ENCODE measurements around the gene FKBP3.

Gene FKBP3

GRCh38 chr14:45095143-45095542 is 39.1 kb downstream of the FKBP3 start:
- no peaks in the 10 kb centered on the region for H3K9me3 ChIP-seq (ENCODE audit: insufficient read depth, low read length)
- no peak overlapping the region for H3K4me2 ChIP-seq (ENCODE audit: low read depth, low read length, poor library complexity, severe bottlenecking)
- H3K4me3 ChIP-seq (ENCODE audit: insufficient read depth, low read length, poor library complexity, severe bottlenecking), result no peak overlapping the region
- H4K20me1 ChIP-seq (ENCODE audit: low read depth, low read length), result peaks cover 6% of the 10 kb centered on the region; the same call in 1 of the 2 replicates
- H3F3A ChIP-seq (ENCODE audit: insufficient read depth), result 0 out of 2 replicates have a peak, but pooled peaks cover 3% of the 10 kb centered on the region
- no peak for TF ChIP-seq EZH2phosphoT487 (conservative IDR thresholded peaks at IDR 0.05; ENCODE audit: low read length)
- H3K9ac ChIP-seq (ENCODE audit: low read length), result no peak overlapping the region
- H3K9me2 ChIP-seq (replicated peaks; ENCODE audit: insufficient read depth, low read length), result no peaks in the 10 kb centered on the region
- no peak overlapping the region for H2AFZ ChIP-seq (ENCODE audit: low read depth, low read length, severe bottlenecking)
- H3K36me3 ChIP-seq (ENCODE audit: low read length), result peaks cover 45% of the 10 kb centered on the region
- no peak overlapping the region for H3K27ac ChIP-seq (ENCODE audit: low read depth, low read length)
- no peaks in the 10 kb centered on the region for H3K27me3 ChIP-seq (ENCODE audit: low read length)
- peaks cover 64% of the 10 kb centered on the region for H3K79me2 ChIP-seq (ENCODE audit: insufficient read depth, low read length)

- Histone ChIP-seq H3K4me3 (ENCODE audit: insufficient read depth, low read length, poor library complexity, severe bottlenecking) (no peak overlapping the region), H3K27ac (ENCODE audit: low read depth, low read length) (no peak overlapping the region), H3K27me3 (ENCODE audit: low read length) (no peaks in the 10 kb centered on the region), H2AFZ (ENCODE audit: low read depth, low read length, severe bottlenecking) (no peak overlapping the region), H3K9me3 (ENCODE audit: insufficient read depth, low read length) (no peaks in the 10 kb centered on the region), H3F3A (ENCODE audit: insufficient read depth) (0 out of 2 replicates have a peak, but pooled peaks cover 3% of the 10 kb centered on the region), H3K9ac (ENCODE audit: low read length) (no peak overlapping the region), H3K4me2 (ENCODE audit: low read depth, low read length, poor library complexity, severe bottlenecking) (no peak overlapping the region), H3K9me2 (replicated peaks; ENCODE audit: insufficient read depth, low read length) (no peaks in the 10 kb centered on the region), H3K36me3 (ENCODE audit: low read length) (peaks cover 44% of the 10 kb centered on the region), H4K20me1 (ENCODE audit: low read depth, low read length) (peaks cover 10% of the 10 kb centered on the region; the same call in 1 of the 2 replicates), H3K79me2 (ENCODE audit: insufficient read depth, low read length) (peaks cover 73% of the 10 kb centered on the region)
- TF ChIP-seq EZH2phosphoT487 (conservative IDR thresholded peaks at IDR 0.05; ENCODE audit: low read length) (no peak), CTCF (IDR thresholded peaks at IDR 0.05; ENCODE audit: insufficient read depth, low read length, poor library complexity, severe bottlenecking) (no peak)
These were observed 40.0 kb downstream of the FKBP3 start for GRCh38 chr14:45094275-45094674.

- Histone ChIP-seq H3K79me2 (ENCODE audit: insufficient read depth, low read length) (peaks cover 94% of the 10 kb centered on the region), H3K9ac (ENCODE audit: low read length) (no peak overlapping the region), H2AFZ (ENCODE audit: low read depth, low read length, severe bottlenecking) (no peak overlapping the region), H3K4me2 (ENCODE audit: low read depth, low read length, poor library complexity, severe bottlenecking) (no peak overlapping the region), H3K27ac (ENCODE audit: low read depth, low read length) (no peak overlapping the region), H3K9me2 (replicated peaks; ENCODE audit: insufficient read depth, low read length) (no peaks in the 10 kb centered on the region), H3K4me3 (ENCODE audit: insufficient read depth, low read length, poor library complexity, severe bottlenecking) (no peak overlapping the region), H4K20me1 (ENCODE audit: low read depth, low read length) (peaks cover 14% of the 10 kb centered on the region; the same call in 1 of the 2 replicates), H3K27me3 (ENCODE audit: low read length) (no peaks in the 10 kb centered on the region), H3F3A (ENCODE audit: insufficient read depth) (0 out of 2 replicates have a peak, but pooled peaks cover 3% of the 10 kb centered on the region), H3K9me3 (ENCODE audit: insufficient read depth, low read length) (no peaks in the 10 kb centered on the region), H3K36me3 (ENCODE audit: low read length) (peaks cover 24% of the 10 kb centered on the region)
- TF ChIP-seq EZH2phosphoT487 (conservative IDR thresholded peaks at IDR 0.05; ENCODE audit: low read length) (no peak), CTCF (IDR thresholded peaks at IDR 0.05; ENCODE audit: insufficient read depth, low read length, poor library complexity, severe bottlenecking) (no peak)
These were observed 42.6 kb downstream of the FKBP3 start for GRCh38 chr14:45091710-45092109.

DNA sequence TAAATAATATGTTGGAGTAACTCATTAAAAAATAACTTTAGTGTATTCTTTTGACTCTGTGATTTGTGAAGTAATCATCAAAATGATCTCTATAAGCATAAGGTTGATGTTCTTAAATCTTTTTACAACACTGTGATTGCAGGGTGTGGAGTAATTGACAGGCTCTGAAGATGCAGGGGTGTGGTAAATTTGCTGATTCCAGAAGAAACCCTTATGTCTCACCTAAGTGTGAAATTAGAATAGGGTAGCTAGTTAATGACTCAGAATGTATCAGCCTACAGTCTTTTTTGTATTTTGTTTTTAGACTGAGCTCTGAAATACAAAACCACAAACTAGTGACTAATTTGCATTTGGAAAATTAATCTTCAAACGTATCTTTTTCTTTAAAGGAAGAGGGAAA is 44.5 kb downstream of the FKBP3 start:
- Histone ChIP-seq H4K20me1 (ENCODE audit: low read depth, low read length) (peaks cover 14% of the 10 kb centered on the region; the same call in 1 of the 2 replicates), H3K9me3 (ENCODE audit: insufficient read depth, low read length) (no peaks in the 10 kb centered on the region), H3K27me3 (ENCODE audit: low read length) (no peaks in the 10 kb centered on the region), H3K36me3 (ENCODE audit: low read length) (peaks cover 6% of the 10 kb centered on the region; the same call in 1 of the 2 replicates), H3K9me2 (replicated peaks; ENCODE audit: insufficient read depth, low read length) (no peaks in the 10 kb centered on the region), H3K27ac (ENCODE audit: low read depth, low read length) (no peak overlapping the region), H3F3A (ENCODE audit: insufficient read depth) (0 out of 2 replicates have a peak, but pooled peaks cover 3% of the 10 kb centered on the region), H3K9ac (ENCODE audit: low read length) (no peak overlapping the region), H3K4me2 (ENCODE audit: low read depth, low read length, poor library complexity, severe bottlenecking) (peak overlapping the region; percentile 34), H2AFZ (ENCODE audit: low read depth, low read length, severe bottlenecking) (no peak overlapping the region), H3K79me2 (ENCODE audit: insufficient read depth, low read length) (peaks cover 100% of the 10 kb centered on the region), H3K4me3 (ENCODE audit: insufficient read depth, low read length, poor library complexity, severe bottlenecking) (no peak overlapping the region)
- no peak for TF ChIP-seq EZH2phosphoT487 (conservative IDR thresholded peaks at IDR 0.05; ENCODE audit: low read length)
- no peak for TF ChIP-seq CTCF (IDR thresholded peaks at IDR 0.05; ENCODE audit: insufficient read depth, low read length, poor library complexity, severe bottlenecking)

All from SU-DHL-6 (cell line).